G401 (cell line): Measurements from ENCODE around the gene ATAD3B. TPM values are rescaled to one million over a fixed set of nuclear protein-coding genes. Genes with fewer than 3 reads are reported as not detected.
"Not testable (repeated sequence)": the region's sequence is repeated elsewhere in the genome, so short reads cannot be mapped to it uniquely, and the experiment has no call there.

Experiments
- DNase-seq: peaks from one replicate; pipeline ENCODE4 v3.0.0-alpha.2; 2015; ENCODE audit warnings: low spot score
- in situ Hi-C: cut with HindIII; loops from 2 replicates; pipeline ENCODE4 v1.10.0; 2016; ENCODE audit warnings: low sequenced_read_pairs, mixed read lengths
- total RNA-seq: library from RNA; depleted of rRNA; stranded (reverse); fragments of >200 nt; shearing (Covaris generic); gene quantifications from 2 replicates; pipeline ENCODE4 v1.2.3, GENCODE V29; 2014

Gene ATAD3B
- total RNA-seq, 1 experiment from 2014 or later = 102 TPM

- DNase-seq = no peak
- in situ Hi-C loops = no loop called here
Measured at GRCh38 chr1:1442069-1442770, 29.3 kb upstream of the ATAD3B start.

- in situ Hi-C loops = not testable (repeated sequence)
Measured at GRCh38 chr1:1446631-1447030, 24.9 kb upstream of the ATAD3B start.

GRCh38 chr1:1449099-1449739, 22.3 kb upstream of the ATAD3B start, which contains the start of gene ATAD3C:
Gene ATAD3C (plus strand): TSS chr1:1449689. CDS start chr1:1450684, 995 bp downstream.
- no peak for DNase-seq
- in situ Hi-C loops = no loop called here

More at GRCh38 chr1:1446631-1447030, 24.9 kb upstream of the ATAD3B start:
- not testable (repeated sequence) for DNase-seq

- in situ Hi-C loops, DNase-seq: not testable (repeated sequence)
Measured at GRCh38 chr1:1450616-1451015, 20.9 kb upstream of the ATAD3B start.

GRCh38 chr1:1451696-1452364, 19.7 kb upstream of the ATAD3B start:
- no peak for DNase-seq
- in situ Hi-C loops = no loop called here

GRCh38 chr1:1452365-1452739, 19.2 kb upstream of the ATAD3B start:
- in situ Hi-C loops, DNase-seq: not testable (repeated sequence)

- in situ Hi-C loops = no loop called here
- DNase-seq = no peak
Measured at GRCh38 chr1:1452882-1453281, 18.7 kb upstream of the ATAD3B start.

- in situ Hi-C loops, DNase-seq: not testable (repeated sequence)
Measured at GRCh38 chr1:1454286-1455056, 17.1 kb upstream of the ATAD3B start.

- no peak for DNase-seq
- in situ Hi-C loops = no loop called here
Measured at GRCh38 chr1:1455366-1455884, 16.1 kb upstream of the ATAD3B start.

- DNase-seq, in situ Hi-C loops: not testable (repeated sequence)
Measured at GRCh38 chr1:1455934-1456333, 15.6 kb upstream of the ATAD3B start.

- DNase-seq, in situ Hi-C loops: not testable (repeated sequence)
Measured at GRCh38 chr1:1456683-1457255, 14.8 kb upstream of the ATAD3B start.

- DNase-seq, in situ Hi-C loops: not testable (repeated sequence)
Measured at GRCh38 chr1:1459156-1459555, 12.4 kb upstream of the ATAD3B start.

- in situ Hi-C loops = not testable (repeated sequence)
Measured at GRCh38 chr1:1459711-1460110, 11.9 kb upstream of the ATAD3B start.

GRCh38 chr1:1460540-1461130, 10.9 kb upstream of the ATAD3B start:
- in situ Hi-C loops = no loop called here
- DNase-seq = no peak

More at GRCh38 chr1:1459711-1460110, 11.9 kb upstream of the ATAD3B start:
- not testable (repeated sequence) for DNase-seq

- no peak for DNase-seq
- in situ Hi-C loops = no loop called here
Measured at GRCh38 chr1:1461721-1462317, 9.7 kb upstream of the ATAD3B start.

- in situ Hi-C loops = no loop called here
- DNase-seq = no peak
Measured at GRCh38 chr1:1462318-1462966, 9.1 kb upstream of the ATAD3B start.

- no peak for DNase-seq
- in situ Hi-C loops = no loop called here
Measured at GRCh38 chr1:1463312-1463711, 8.3 kb upstream of the ATAD3B start.
